Thyroid gland (tissue), 4 donors: ENCODE results near the gene FHOD3. TPM values are rescaled to one million over a fixed set of nuclear protein-coding genes. Genes with fewer than 3 reads are reported as not detected.

Source experiments
- DNase-seq, 2 donors: peaks; one replicate each; pipeline ENCODE4 v3.0.0-alpha.2; 2019
- H3K27ac ChIP-seq, 3 donors: fragments of 200-600 bp; sonication (generic); 1 replicate in 2 of 3; 2 replicates in 1 of 3; pipeline ENCODE4 v1.5.1; 2016 to 2019; ENCODE audit warnings: mild to moderate bottlenecking in 1 of 3, moderate library complexity in 1 of 3
- H3K27me3 ChIP-seq: fragments of 200-600 bp; sonication (generic); one replicate; pipeline ENCODE4 v1.5.1; 2019
- H3K36me3 ChIP-seq, 2 donors: fragments of 200-600 bp; sonication (generic); one replicate each; pipeline ENCODE4 v1.5.1; 2016 to 2019
- H3K4me1 ChIP-seq, 2 donors: fragments of 200-600 bp; sonication (generic); one replicate each; pipeline ENCODE4 v1.5.1; 2017 to 2019
- H3K4me3 ChIP-seq, 3 donors: fragments of 200-600 bp; sonication (generic); replicated peaks in 1 of 3; 1 replicate in 2 of 3; 2 replicates in 1 of 3; pipeline ENCODE4 v1.5.1; 2016; ENCODE audit warnings: mild to moderate bottlenecking in 1 of 3
- H3K9me3 ChIP-seq: fragments of 200-600 bp; sonication (generic); one replicate; pipeline ENCODE4 v1.5.1; 2017
- POLR2A ChIP-seq, 2 donors: fragments of 450-650 bp; IDR thresholded peaks; one replicate each; pipeline ENCODE4 v1.6.1; 2017; ENCODE audit warnings: antibody characterized with exemption in 2 of 2, mild to moderate bottlenecking in 2 of 2, moderate library complexity in 1 of 2
- WGBS, 2 donors: methylation state at CpG; one replicate each; pipeline ENCODE4 v1.1.5; 2017; 5-methylcytosine and 5-hydroxymethylcytosine counted together
- intact Hi-C: fragments of 100-400 bp; cut with DNase I; formaldehyde crosslinking; loops from one replicate; pipeline ENCODE4 v1.15.1; 2023
- total RNA-seq, 4 donors: library from RNA; depleted of rRNA; stranded (reverse); fragments of >200 nt; gene quantifications; one replicate each; pipeline ENCODE4 v1.2.3, GENCODE V29; 2016
- TF ChIP-seq, protein P1 (sequence below), 6 experiments: fragments of 200-600 bp in 3 of 6; fragments of 450-650 bp in 3 of 6; sonication (generic) in 3 of 6; IDR thresholded peaks; one replicate each; pipeline ENCODE4 v1.5.1; 2016 to 2019; ENCODE audit warnings: antibody characterized with exemption in 6 of 6, mild to moderate bottlenecking in 2 of 6, inconsistent platforms in 1 of 6, moderate library complexity in 1 of 6

The FHOD3 gene
- total RNA-seq, 4 donors from 2014 or later, result 1.6 to 6.9 (median 4.8) TPM

GRCh38 chr18:36675542-36675941 lies 378.0 kb downstream of the FHOD3 start:
- Histone ChIP-seq H3K27me3 (no peaks in the 10 kb centered on the region), H3K36me3 (no peaks in the 10 kb centered on the region), H3K4me3 (no peak overlapping the region), H3K4me1 (peaks cover 0 to 3% of the 10 kb centered on the region in 2 donors), H3K9me3 (no peaks in the 10 kb centered on the region), H3K27ac (no peak overlapping the region)
- TF ChIP-seq, protein P1, sequence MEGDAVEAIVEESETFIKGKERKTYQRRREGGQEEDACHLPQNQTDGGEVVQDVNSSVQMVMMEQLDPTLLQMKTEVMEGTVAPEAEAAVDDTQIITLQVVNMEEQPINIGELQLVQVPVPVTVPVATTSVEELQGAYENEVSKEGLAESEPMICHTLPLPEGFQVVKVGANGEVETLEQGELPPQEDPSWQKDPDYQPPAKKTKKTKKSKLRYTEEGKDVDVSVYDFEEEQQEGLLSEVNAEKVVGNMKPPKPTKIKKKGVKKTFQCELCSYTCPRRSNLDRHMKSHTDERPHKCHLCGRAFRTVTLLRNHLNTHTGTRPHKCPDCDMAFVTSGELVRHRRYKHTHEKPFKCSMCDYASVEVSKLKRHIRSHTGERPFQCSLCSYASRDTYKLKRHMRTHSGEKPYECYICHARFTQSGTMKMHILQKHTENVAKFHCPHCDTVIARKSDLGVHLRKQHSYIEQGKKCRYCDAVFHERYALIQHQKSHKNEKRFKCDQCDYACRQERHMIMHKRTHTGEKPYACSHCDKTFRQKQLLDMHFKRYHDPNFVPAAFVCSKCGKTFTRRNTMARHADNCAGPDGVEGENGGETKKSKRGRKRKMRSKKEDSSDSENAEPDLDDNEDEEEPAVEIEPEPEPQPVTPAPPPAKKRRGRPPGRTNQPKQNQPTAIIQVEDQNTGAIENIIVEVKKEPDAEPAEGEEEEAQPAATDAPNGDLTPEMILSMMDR (IDR thresholded peaks at IDR 0.05), result no peak
- no peak for TF ChIP-seq POLR2A (IDR thresholded peaks at IDR 0.05)
- intact Hi-C loops, result no loop called here
- 85 to 90% methylated on average over 2 of the region's 2 CpGs for WGBS, 2 donors
- DNase-seq, result no peak

- DNase-seq, result no peak
- H3K4me3 ChIP-seq, result no peak overlapping the region
- 0% methylated on average over 1 of the region's 1 CpG for WGBS, 2 donors
Observed at GRCh38 chr18:36676629-36677028, 379.1 kb downstream of the FHOD3 start.

DNA sequence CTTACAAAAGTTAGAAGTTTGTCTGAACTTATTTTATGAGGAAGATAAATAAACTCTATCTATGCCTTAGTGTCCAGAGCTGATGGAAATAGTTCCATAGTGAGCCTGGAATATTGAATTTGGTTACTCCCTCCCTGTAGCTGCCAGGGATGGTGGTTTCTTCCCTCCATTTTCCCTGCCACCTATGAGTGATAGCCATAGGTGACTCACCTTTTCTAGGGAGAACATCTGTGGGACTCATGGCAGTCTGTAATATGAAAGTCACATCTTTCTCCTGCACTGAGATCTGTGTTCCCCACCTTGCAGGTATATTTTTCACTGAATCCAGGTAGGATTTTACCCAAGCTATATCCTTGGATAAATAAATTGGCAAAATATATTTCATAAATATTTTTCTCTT lies 382.5 kb downstream of the FHOD3 start:
- intact Hi-C loops, result no loop called here

More at GRCh38 chr18:36676629-36677028, 379.1 kb downstream of the FHOD3 start:
- TF ChIP-seq, protein P1 (IDR thresholded peaks at IDR 0.05), result no peak
- no peak for TF ChIP-seq POLR2A (IDR thresholded peaks at IDR 0.05)
- Histone ChIP-seq H3K27ac (no peak overlapping the region), H3K4me1 (peaks cover 0 to 3% of the 10 kb centered on the region in 2 donors), H3K36me3 (no peaks in the 10 kb centered on the region), H3K9me3 (no peaks in the 10 kb centered on the region), H3K27me3 (no peaks in the 10 kb centered on the region)
- intact Hi-C loops, result no loop called here

GRCh38 chr18:36685580-36685979 lies 388.1 kb downstream of the FHOD3 start:
- intact Hi-C loops, result no loop called here

More for the DNA sequence above, 382.5 kb downstream of the FHOD3 start:
- Histone ChIP-seq H3K27ac (no peak overlapping the region), H3K4me3 (no peak overlapping the region), H3K36me3 (no peaks in the 10 kb centered on the region), H3K4me1 (no peaks in the 10 kb centered on the region), H3K27me3 (no peaks in the 10 kb centered on the region), H3K9me3 (no peaks in the 10 kb centered on the region)
- DNase-seq, result no peak
- TF ChIP-seq, protein P1 (IDR thresholded peaks at IDR 0.05), result no peak
- no peak for TF ChIP-seq POLR2A (IDR thresholded peaks at IDR 0.05)

More at GRCh38 chr18:36685580-36685979, 388.1 kb downstream of the FHOD3 start:
- Histone ChIP-seq H3K4me3 (no peak overlapping the region), H3K9me3 (no peaks in the 10 kb centered on the region), H3K27ac (no peak overlapping the region), H3K4me1 (peaks cover 0 to 4% of the 10 kb centered on the region in 2 donors), H3K36me3 (no peaks in the 10 kb centered on the region), H3K27me3 (no peaks in the 10 kb centered on the region)
- TF ChIP-seq, protein P1 (IDR thresholded peaks at IDR 0.05), result no peak
- TF ChIP-seq POLR2A (IDR thresholded peaks at IDR 0.05), result no peak
- no peak for DNase-seq
- WGBS, 2 donors, result 95 to 97% methylated on average over 2 of the region's 2 CpGs
